Adrenal gland (tissue), 12 donors: ENCODE results near the gene ACVR1C. TPM values are rescaled to one million over a fixed set of nuclear protein-coding genes. Genes with fewer than 3 reads are reported as not detected.

ENCODE experiments used
- DNase-seq, 7 donors: peaks; one replicate each; pipeline ENCODE4 v3.0.0-alpha.2; 2019 to 2020
- H3K27ac ChIP-seq, 5 donors: fragments of 200-600 bp; sonication (generic) in 4 of 5; 1 replicate in 3 of 5; 2 replicates in 2 of 5; pipeline versions ENCODE4 v1.5.1 to v1.8.0; 2016 to 2020; ENCODE audit warnings: mild to moderate bottlenecking in 1 of 5
- H3K27me3 ChIP-seq: fragments of 200-600 bp; 2 replicates; pipeline ENCODE4 v1.8.0; 2021
- H3K36me3 ChIP-seq, 2 donors: fragments of 200-600 bp; replicated peaks in 1 of 2; 1 replicate in 1 of 2; 2 replicates in 1 of 2; pipeline versions ENCODE4 v1.5.1 to v1.8.0; 2018 to 2022
- H3K4me1 ChIP-seq, 2 donors: fragments of 200-600 bp; replicated peaks in 1 of 2; 1 replicate in 1 of 2; 2 replicates in 1 of 2; pipeline versions ENCODE4 v1.5.1 to v1.8.0; 2018 to 2021
- H3K4me3 ChIP-seq, 4 donors: fragments of 200-600 bp; sonication (generic) in 3 of 4; one replicate each; pipeline ENCODE4 v1.5.1; 2016 to 2018
- H3K9me3 ChIP-seq, 3 donors: fragments of 200-600 bp; sonication (generic) in 1 of 3; replicated peaks in 1 of 3; 1 replicate in 2 of 3; 2 replicates in 1 of 3; pipeline versions ENCODE4 v1.5.1 to v1.8.0; 2016 to 2021
- POLR2A ChIP-seq, 2 donors: fragments of 450-650 bp; IDR thresholded peaks; one replicate each; pipeline ENCODE4 v1.6.1; 2017; ENCODE audit warnings: antibody characterized with exemption in 2 of 2, mild to moderate bottlenecking in 2 of 2, moderate library complexity in 1 of 2
- WGBS, 4 donors: extraction: QIAGEN DNeasy Blood & Tissue Kit in 2 of 4; methylation state at CpG; one replicate each; pipeline versions ENCODE4 v1.1.5 to v1.1.7; 2013 to 2017; 5-methylcytosine and 5-hydroxymethylcytosine counted together
- intact Hi-C, 2 donors: fragments of 100-400 bp; cut with DNase I; formaldehyde crosslinking; loops; one replicate each; pipeline versions ENCODE4 v1.14.1 to v1.15.0; 2022 to 2023
- polyA plus RNA-seq, 3 donors: library from polyadenylated mRNA; stranded (reverse); fragments of 200-250 nt in 2 of 3; fragments of 350-450 nt in 1 of 3; fragmentation: Illumina TruSeq in 1 of 3; extraction: RNeasy Lipid Tissue Mini Kit (QIAGEN cat#74804) in 1 of 3; gene quantifications; one replicate each; pipeline ENCODE4 v1.2.3, GENCODE V29; 2013 to 2014
- total RNA-seq, 9 donors: library from RNA; depleted of rRNA in 4 of 9; stranded (reverse); fragments of >200 nt in 4 of 9; fragments of 120-200 nt in 1 of 9; fragmentation: NEBNext Ultra II Directional in 1 of 9; extraction: Animal tissue kit (Norgen Biotek cat#: 25700) in 1 of 9; gene quantifications; one replicate each; pipeline versions ENCODE4 v1.1.0 to v1.2.4, GENCODE V29; 2013 to 2023
- TF ChIP-seq, protein P1 (sequence below), 6 experiments: fragments of 450-650 bp in 4 of 6; fragments of 200-600 bp in 2 of 6; sonication (generic) in 1 of 6; IDR thresholded peaks; 1 replicate in 5 of 6; 2 replicates in 1 of 6; pipeline versions ENCODE4 v1.5.1 to v1.8.0; 2016 to 2021; ENCODE audit warnings: antibody characterized with exemption in 6 of 6, mild to moderate bottlenecking in 2 of 6, moderate library complexity in 1 of 6
- donor health status: healthy with polysubstance abuse.
- donor health status: Bipolar disorder and iron deficiency.
- donor health status: DM: yes; HTN: yes; CAD: no.
- donor health status: DM: no; HTN: no; CAD: no.
- donor health status: DM: no; HTN: no; CAD: no.
- donor health status: DM: yes; HTN: yes; CAD: no.

Gene ACVR1C
- total and polyA plus RNA-seq, 12 donors: 0.18 to 4.8 (median 1.0) TPM; not detected in 2

GRCh38 chr2:157486596-157487270, 141.9 kb downstream of the ACVR1C start:
- 60 to 76% (median 68%) methylated on average over 4 of the region's 4 CpGs for WGBS, 4 donors
- no peaks in the 10 kb centered on the region for H3K4me1 ChIP-seq
- no peaks in the 10 kb centered on the region for H3K36me3 ChIP-seq
- no peak overlapping the region for H3K27ac ChIP-seq
- H3K9me3 ChIP-seq: no peaks in the 10 kb centered on the region
- H3K27me3 ChIP-seq: peaks cover 4% of the 10 kb centered on the region
- intact Hi-C loops: loop anchor here in 1 of 2 donors (10.0 kb wide), 1 partner anchor 528 kb away; no protein-coding TSS in a partner anchor
- TF ChIP-seq POLR2A (IDR thresholded peaks at IDR 0.05): no peak
- TF ChIP-seq, protein P1, sequence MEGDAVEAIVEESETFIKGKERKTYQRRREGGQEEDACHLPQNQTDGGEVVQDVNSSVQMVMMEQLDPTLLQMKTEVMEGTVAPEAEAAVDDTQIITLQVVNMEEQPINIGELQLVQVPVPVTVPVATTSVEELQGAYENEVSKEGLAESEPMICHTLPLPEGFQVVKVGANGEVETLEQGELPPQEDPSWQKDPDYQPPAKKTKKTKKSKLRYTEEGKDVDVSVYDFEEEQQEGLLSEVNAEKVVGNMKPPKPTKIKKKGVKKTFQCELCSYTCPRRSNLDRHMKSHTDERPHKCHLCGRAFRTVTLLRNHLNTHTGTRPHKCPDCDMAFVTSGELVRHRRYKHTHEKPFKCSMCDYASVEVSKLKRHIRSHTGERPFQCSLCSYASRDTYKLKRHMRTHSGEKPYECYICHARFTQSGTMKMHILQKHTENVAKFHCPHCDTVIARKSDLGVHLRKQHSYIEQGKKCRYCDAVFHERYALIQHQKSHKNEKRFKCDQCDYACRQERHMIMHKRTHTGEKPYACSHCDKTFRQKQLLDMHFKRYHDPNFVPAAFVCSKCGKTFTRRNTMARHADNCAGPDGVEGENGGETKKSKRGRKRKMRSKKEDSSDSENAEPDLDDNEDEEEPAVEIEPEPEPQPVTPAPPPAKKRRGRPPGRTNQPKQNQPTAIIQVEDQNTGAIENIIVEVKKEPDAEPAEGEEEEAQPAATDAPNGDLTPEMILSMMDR (IDR thresholded peaks at IDR 0.05): no peak
- DNase-seq: no peak
- H3K4me3 ChIP-seq: no peak overlapping the region

- TF ChIP-seq, protein P1 (IDR thresholded peaks at IDR 0.05): no peak
- no peak for TF ChIP-seq POLR2A (IDR thresholded peaks at IDR 0.05)
- H3K9me3 ChIP-seq: no peaks in the 10 kb centered on the region
- no peaks in the 10 kb centered on the region for H3K4me1 ChIP-seq
- no peaks in the 10 kb centered on the region for H3K27me3 ChIP-seq
- WGBS, 4 donors: 62 to 92% (median 77%) methylated on average over 3 of the region's 3 CpGs
- no peak overlapping the region for H3K27ac ChIP-seq
- H3K4me3 ChIP-seq: no peak overlapping the region
- no peaks in the 10 kb centered on the region for H3K36me3 ChIP-seq
- intact Hi-C loops: loop anchor here in 1 of 2 donors (10.0 kb wide), 1 partner anchor 534 kb away; no protein-coding TSS in a partner anchor
- peak in 5 of 7 donors; percentile 13 to 36 (median 25) for DNase-seq
Measured at GRCh38 chr2:157480182-157480961, 148.3 kb downstream of the ACVR1C start.

DNA sequence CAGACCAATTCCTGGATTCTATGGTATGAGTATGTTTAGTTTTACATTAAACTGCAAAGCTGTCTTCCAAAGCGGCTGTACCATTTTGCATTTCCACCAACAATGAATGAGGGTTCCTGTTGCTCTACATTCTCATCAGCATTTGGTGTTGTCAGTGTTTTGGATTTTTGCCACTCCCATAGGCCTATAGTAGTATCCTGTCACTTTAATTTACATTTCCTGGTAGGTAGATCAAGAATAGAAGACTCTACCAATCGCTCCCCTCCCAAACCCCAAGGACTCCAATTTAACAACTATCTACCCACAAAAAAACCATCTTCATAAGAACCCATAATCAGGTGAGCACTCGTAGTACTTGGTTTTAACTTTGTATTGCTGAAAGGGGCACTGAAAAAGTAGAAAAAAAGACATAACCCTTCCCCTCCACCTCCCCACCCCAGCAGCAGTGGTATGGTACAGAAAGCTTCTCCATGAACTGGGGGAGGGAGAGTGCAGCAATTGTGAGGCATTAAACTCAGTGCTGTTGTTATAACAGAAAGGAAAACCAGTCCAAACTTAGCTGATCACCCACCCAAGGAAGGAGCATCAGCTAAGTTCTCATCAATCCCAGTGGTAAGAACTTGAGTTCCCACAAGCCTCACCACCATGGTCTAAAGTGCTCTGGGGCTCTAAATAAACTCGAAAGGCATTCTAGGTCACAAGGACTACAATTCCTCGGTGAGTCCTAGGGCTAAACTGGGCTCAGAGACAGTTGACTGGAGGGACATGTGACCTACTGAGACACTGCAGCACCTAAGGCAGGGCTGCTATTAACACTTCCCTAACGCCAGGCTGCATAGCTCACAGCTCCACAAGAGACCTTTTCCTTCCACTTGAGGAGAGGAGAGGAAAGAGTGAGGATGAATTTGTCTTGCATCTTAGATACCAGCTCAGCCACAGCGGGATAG, 149.3 kb downstream of the ACVR1C start:
- H3K27me3 ChIP-seq: no peaks in the 10 kb centered on the region
- DNase-seq: no peak
- H3K4me3 ChIP-seq: no peak overlapping the region
- no peak for TF ChIP-seq POLR2A (IDR thresholded peaks at IDR 0.05)
- TF ChIP-seq, protein P1 (IDR thresholded peaks at IDR 0.05): no peak
- intact Hi-C loops: loop anchor here in 1 of 2 donors (10.0 kb wide), 1 partner anchor 535 kb away; no protein-coding TSS in a partner anchor
- H3K4me1 ChIP-seq: no peaks in the 10 kb centered on the region
- 73 to 84% (median 79%) methylated on average over 6 to 7 of the region's 7 CpGs for WGBS, 4 donors
- no peak overlapping the region for H3K27ac ChIP-seq
- no peaks in the 10 kb centered on the region for H3K9me3 ChIP-seq
- H3K36me3 ChIP-seq: no peaks in the 10 kb centered on the region
